ENCODE results near the gene GP2.

The GP2 gene

GRCh38 chr16:20327444-20328041 lies at the start of gene GP2:
TSS of gene GP2 (minus strand) at chr16:20327513. CDS start at chr16:20326431, 1,082 bp downstream.
- no peak for DNase-seq

- no peak for DNase-seq
Measured at GRCh38 chr16:20372701-20373100, 45.4 kb upstream of the GP2 start.

GRCh38 chr16:20369452-20370054 lies 42.2 kb upstream of the GP2 start:
- DNase-seq = no peak

- DNase-seq = no peak
Measured at GRCh38 chr16:20364051-20364450, 36.7 kb upstream of the GP2 start.

- no peak for DNase-seq
Measured at GRCh38 chr16:20363191-20363590, 35.9 kb upstream of the GP2 start.

GRCh38 chr16:20359997-20360396 lies 32.7 kb upstream of the GP2 start:
- no peak for DNase-seq

- no peak for DNase-seq
Measured at GRCh38 chr16:20355114-20355782, 27.9 kb upstream of the GP2 start.

- no peak for DNase-seq
Measured at GRCh38 chr16:20353379-20353778, 26.1 kb upstream of the GP2 start.

GRCh38 chr16:20352615-20353014 lies 25.3 kb upstream of the GP2 start, which contains the start of gene UMOD:
TSS of gene UMOD (minus strand) at chr16:20352715. CDS start at chr16:20350737, 1,978 bp downstream.
- DNase-seq = no peak

GRCh38 chr16:20349615-20350014 lies 22.3 kb upstream of the GP2 start:
- DNase-seq = no peak

GRCh38 chr16:20348365-20349185 lies 21.3 kb upstream of the GP2 start:
- no peak for DNase-seq

- no peak for DNase-seq
Measured at GRCh38 chr16:20347666-20348364, 20.5 kb upstream of the GP2 start.

- DNase-seq = no peak
Measured at GRCh38 chr16:20344611-20345010, 17.3 kb upstream of the GP2 start.

GRCh38 chr16:20339744-20340143 lies 12.4 kb upstream of the GP2 start:
- no peak for DNase-seq

- no peak for DNase-seq
Measured at GRCh38 chr16:20336955-20337354, 9.6 kb upstream of the GP2 start.

- no peak for DNase-seq
Measured at GRCh38 chr16:20334396-20334795, 7.1 kb upstream of the GP2 start.

- DNase-seq = no peak
Measured at GRCh38 chr16:20333120-20333519, 5.8 kb upstream of the GP2 start.

GRCh38 chr16:20332411-20332810 lies 5.1 kb upstream of the GP2 start:
- DNase-seq = no peak

GRCh38 chr16:20331635-20332034 lies 4.3 kb upstream of the GP2 start:
- DNase-seq = no peak

GRCh38 chr16:20329392-20330138 lies 2.3 kb upstream of the GP2 start:
- DNase-seq = no peak

- DNase-seq = no peak
Measured at GRCh38 chr16:20326321-20326720, 992 bp downstream of the GP2 start.

- DNase-seq = no peak
Measured at GRCh38 chr16:20325005-20325404, 2.3 kb downstream of the GP2 start.

Measured in AML-193 (cell line).